Retinal pigment epithelial cell (primary cell): Measurements from ENCODE around the gene ATP9B.
"Not testable (repeated sequence)": the region's sequence is repeated elsewhere in the genome, so short reads cannot be mapped to it uniquely, and the experiment has no call there.

Experiments used
- DNase-seq: peaks from one replicate; pipeline ENCODE4 v3.0.0-alpha.2; 2010; ENCODE audit warnings: low read depth
- H3K4me3 ChIP-seq: 2 replicates; pipeline ENCODE4 v1.5.1; 2011; ENCODE audit warnings: mild to moderate bottlenecking, low read length, control low read depth, moderate library complexity
- TF ChIP-seq, protein P1 (sequence below): conservative IDR thresholded peaks from 2 replicates; pipeline ENCODE4 v1.5.1; 2011; ENCODE audit warnings: low read depth, low read length, control low read depth, inconsistent platforms

The ATP9B gene

DNA sequence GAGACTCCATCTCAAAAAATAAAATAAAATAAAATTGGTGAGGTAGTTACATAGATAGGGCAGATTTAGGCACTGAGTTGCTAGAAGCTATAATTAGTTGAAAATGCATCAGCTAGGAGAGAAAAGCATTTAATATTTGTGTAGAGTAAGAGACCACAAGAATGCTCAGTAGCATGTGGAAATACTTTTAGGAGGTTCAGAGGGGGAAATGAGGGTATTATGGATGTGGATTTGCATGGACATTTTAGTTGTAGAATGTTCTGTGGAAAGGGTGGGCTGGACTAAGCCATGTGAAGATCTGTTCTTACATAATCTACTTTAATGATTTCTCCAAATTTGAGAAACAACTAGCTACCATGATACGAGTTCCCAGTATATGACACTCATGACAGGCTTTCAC is 95.5 kb downstream of the ATP9B start:
- no peak overlapping the region for H3K4me3 ChIP-seq
- TF ChIP-seq, protein P1, sequence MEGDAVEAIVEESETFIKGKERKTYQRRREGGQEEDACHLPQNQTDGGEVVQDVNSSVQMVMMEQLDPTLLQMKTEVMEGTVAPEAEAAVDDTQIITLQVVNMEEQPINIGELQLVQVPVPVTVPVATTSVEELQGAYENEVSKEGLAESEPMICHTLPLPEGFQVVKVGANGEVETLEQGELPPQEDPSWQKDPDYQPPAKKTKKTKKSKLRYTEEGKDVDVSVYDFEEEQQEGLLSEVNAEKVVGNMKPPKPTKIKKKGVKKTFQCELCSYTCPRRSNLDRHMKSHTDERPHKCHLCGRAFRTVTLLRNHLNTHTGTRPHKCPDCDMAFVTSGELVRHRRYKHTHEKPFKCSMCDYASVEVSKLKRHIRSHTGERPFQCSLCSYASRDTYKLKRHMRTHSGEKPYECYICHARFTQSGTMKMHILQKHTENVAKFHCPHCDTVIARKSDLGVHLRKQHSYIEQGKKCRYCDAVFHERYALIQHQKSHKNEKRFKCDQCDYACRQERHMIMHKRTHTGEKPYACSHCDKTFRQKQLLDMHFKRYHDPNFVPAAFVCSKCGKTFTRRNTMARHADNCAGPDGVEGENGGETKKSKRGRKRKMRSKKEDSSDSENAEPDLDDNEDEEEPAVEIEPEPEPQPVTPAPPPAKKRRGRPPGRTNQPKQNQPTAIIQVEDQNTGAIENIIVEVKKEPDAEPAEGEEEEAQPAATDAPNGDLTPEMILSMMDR = no peak
- no peak for DNase-seq

DNA sequence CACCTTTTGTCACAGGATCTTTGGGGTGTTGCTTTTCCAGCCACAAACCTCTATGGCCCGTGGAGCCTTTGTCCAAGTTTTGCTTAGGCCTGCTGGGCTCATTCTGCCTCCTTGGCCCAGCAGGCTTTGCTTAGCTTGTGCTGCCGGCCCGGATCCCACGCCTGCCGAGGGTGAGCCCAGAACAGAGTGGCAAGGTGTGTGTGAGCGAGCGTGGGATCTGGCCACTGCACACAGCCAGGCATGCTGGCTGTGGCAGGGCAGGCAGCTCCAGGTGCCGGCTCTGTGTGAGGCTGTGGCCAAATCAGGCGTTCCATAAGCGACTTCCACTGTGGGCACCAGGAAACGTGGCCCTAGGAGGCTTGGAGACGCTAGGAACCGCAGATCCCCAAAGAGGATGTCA is 97.5 kb downstream of the ATP9B start:
- H3K4me3 ChIP-seq = no peak overlapping the region
- TF ChIP-seq, protein P1 = no peak
- DNase-seq = no peak

DNA sequence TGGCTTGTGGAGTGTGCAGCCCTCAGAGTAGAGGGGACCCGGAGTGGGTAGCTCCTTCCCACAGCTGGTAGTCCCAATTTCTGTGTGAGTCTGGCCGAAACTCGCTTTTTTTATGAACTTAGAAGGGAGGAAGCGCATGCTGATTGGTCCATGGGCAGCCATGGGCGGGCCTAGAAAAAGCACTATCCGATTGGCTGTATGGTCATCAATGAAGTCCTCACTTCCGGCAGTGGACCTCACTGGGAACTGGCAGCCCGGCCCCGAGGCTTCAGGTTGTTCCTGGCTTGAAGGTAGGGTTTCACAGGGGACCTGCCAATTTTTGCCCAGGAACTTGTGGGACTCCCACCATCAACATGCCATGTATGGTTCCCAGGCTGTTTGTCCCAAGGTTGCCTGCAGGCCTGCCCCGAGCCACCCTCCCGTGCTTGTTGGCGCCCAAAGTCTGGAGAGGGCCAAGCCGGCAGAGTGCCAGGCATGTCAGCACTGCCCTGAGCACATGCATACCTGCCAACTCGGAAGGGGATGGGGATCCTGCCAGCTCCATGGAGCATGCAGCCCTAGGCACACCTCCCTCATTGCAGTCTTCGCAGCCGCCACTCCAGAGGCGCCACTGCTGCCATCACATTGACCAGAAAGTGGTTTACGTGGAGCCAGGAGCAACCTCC is 98.5 kb downstream of the ATP9B start:
- TF ChIP-seq, protein P1 = no peak
- no peak for DNase-seq
- H3K4me3 ChIP-seq = no peak overlapping the region

DNA sequence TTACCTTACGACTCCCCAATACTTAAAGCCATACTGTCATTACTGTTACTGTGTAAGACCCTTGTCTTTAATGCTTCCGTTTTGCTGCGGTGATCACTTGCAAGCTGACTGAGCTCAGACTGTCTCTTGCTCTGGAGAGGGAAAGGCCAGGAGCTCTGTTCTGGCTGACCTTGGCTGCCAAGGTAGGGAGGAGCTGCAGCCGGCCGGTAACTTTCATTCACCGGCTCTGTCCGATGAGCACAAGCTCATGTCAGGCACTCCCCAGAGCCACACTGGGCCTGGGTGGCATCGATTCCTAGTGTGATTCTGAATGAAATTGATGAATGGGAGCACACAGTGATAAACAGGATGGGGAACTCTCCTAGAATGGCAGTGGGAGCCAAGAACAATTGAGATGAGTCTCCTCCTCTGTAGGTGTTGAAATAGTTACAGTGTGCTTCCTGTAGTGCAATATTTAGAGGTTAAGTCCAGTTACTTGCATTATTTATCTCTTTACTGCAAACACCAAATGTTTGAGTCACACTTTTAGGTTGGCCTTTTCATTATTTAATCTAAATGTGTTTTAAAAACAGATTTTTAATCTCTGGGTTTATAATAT is 100.9 kb downstream of the ATP9B start:
- TF ChIP-seq, protein P1 = no peak
- H3K4me3 ChIP-seq = no peak overlapping the region
- no peak for DNase-seq

DNA sequence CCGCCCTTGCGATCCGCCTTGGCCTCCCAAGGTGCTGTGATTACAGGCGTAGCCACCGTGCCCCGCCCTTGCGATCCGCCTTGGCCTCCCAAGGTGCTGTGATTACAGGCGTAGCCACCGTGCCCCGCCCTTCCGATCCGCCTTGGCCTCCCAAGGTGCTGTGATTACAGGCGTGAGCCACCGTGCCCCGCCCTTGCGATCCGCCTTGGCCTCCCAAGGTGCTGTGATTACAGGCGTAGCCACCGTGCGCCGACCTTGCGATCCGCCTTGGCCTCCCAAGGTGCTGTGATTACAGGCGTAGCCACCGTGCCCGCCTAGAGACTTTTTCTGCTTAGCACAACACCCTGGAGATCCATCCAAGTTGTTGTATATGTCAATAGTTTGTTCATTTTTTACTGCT is 103.1 kb downstream of the ATP9B start:
- not testable (repeated sequence) for H3K4me3 ChIP-seq, DNase-seq

DNA sequence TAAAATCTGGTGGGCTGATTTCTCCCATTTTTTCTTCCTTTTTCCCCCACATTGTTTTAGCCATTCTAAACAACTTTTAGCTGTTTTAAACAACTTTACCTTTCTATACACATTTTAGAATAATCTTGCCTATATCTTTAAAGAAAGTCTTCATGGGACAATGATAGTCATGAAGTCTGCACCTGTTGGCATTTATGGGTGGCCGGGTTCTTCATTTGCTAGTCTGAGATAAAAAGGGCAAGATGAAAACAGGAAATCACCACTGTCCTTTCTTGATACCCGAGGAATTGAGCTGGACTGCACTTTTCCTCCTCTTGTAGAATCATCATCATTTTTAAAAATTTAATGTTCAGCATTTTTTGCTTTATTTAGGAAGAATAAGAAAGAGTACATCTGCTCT is 104.5 kb downstream of the ATP9B start:
- TF ChIP-seq, protein P1 = no peak
- no peak for DNase-seq
- no peak overlapping the region for H3K4me3 ChIP-seq

DNA sequence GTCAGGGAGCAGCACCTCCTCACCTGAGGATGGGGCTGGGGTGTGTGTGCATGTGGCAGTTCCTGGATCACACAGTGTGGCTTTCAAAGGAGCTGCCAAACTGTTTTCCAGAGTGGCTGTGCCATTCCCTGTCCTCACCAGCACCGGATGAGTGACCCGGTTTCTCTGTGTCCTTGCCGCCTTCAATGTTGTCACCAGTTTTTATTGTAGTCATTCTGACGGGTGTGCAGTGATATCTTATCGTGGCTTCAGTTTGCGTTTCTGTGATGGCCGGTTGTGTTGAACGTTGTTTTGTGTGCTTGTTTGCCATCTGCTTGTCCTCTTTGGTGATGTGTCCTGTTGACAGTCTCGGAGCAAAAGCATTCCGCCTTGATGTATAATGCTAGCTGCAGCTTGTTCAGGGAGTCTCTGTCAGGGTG is 108.9 kb downstream of the ATP9B start:
- no peak overlapping the region for H3K4me3 ChIP-seq
- TF ChIP-seq, protein P1 = no peak
- DNase-seq = no peak
